Smooth muscle cell (in vitro differentiated cells): ENCODE results near the gene WDR54. TPM values are rescaled to one million over a fixed set of nuclear protein-coding genes. Genes with fewer than 3 reads are reported as not detected.
A peak's percentile ranks its signal among the peaks of the same experiment; 100 is the strongest.
"Not testable (repeated sequence)": the region's sequence is repeated elsewhere in the genome, so short reads cannot be mapped to it uniquely, and the experiment has no call there.

Source experiments
- DNase-seq: peaks from one replicate; lab custom pipeline; 2025; ENCODE audit not compliant: unreplicated experiment; lab: John Stamatoyannopoulos, UW
- H2AFZ ChIP-seq: fragments of 200-600 bp; sonication (generic); 2 replicates; pipeline ENCODE4 v1.6.0; 2016; ENCODE audit warnings: antibody characterized with exemption, low read depth, mild to moderate bottlenecking
- H3F3A ChIP-seq: fragments of 200-600 bp; sonication (generic); 2 replicates; pipeline ENCODE4 v1.6.0; 2017; ENCODE audit warnings: antibody characterized with exemption, low read depth
- H3K27ac ChIP-seq: fragments of 200-600 bp; sonication (generic); 2 replicates; pipeline ENCODE4 v1.5.1; 2016; ENCODE audit warnings: low read depth, mild to moderate bottlenecking
- H3K27me3 ChIP-seq: fragments of 200-600 bp; sonication (generic); 2 replicates; pipeline ENCODE4 v1.6.1; 2016; ENCODE audit warnings: low read depth, mild to moderate bottlenecking
- H3K36me3 ChIP-seq: fragments of 200-600 bp; sonication (generic); 2 replicates; pipeline ENCODE4 v1.5.1; 2016; ENCODE audit warnings: low read depth
- H3K4me1 ChIP-seq: fragments of 200-600 bp; sonication (generic); 2 replicates; pipeline ENCODE4 v1.5.1; 2016; ENCODE audit warnings: low read depth
- H3K4me2 ChIP-seq: fragments of 200-600 bp; sonication (generic); 2 replicates; pipeline ENCODE4 v1.6.0; 2016; ENCODE audit warnings: mild to moderate bottlenecking
- H3K4me3 ChIP-seq: fragments of 200-600 bp; sonication (generic); 2 replicates; pipeline ENCODE4 v1.5.1; 2016; ENCODE audit warnings: mild to moderate bottlenecking
- H3K79me2 ChIP-seq: fragments of 200-600 bp; sonication (generic); 2 replicates; pipeline ENCODE4 v1.6.0; 2016; ENCODE audit warnings: low read depth, mild to moderate bottlenecking
- H3K9ac ChIP-seq: fragments of 200-600 bp; sonication (generic); 2 replicates; pipeline ENCODE4 v1.6.0; 2016; ENCODE audit warnings: low read depth
- H3K9me3 ChIP-seq: fragments of 200-600 bp; sonication (generic); replicated peaks from 2 replicates; pipeline ENCODE4 v1.5.1; 2016; ENCODE audit warnings: low read depth
- H4K20me1 ChIP-seq: fragments of 200-600 bp; sonication (generic); 2 replicates; pipeline ENCODE4 v1.6.0; 2016; ENCODE audit warnings: low read depth
- CTCF ChIP-seq: fragments of 200-600 bp; sonication (generic); IDR thresholded peaks from 2 replicates; pipeline ENCODE4 v1.5.1; 2017; ENCODE audit warnings: borderline replicate concordance, mild to moderate bottlenecking, antibody characterized with exemption; ENCODE audit not compliant: insufficient read depth, poor library complexity, severe bottlenecking
- WGBS: methylation state at CpG from one replicate; pipeline ENCODE4 v1.1.7; 2016; ENCODE audit warnings: low lambda C conversion rate; 5-methylcytosine and 5-hydroxymethylcytosine counted together
- polyA plus RNA-seq: library from polyadenylated mRNA; unstranded; fragments of >200 nt; fragmentation: Nextera tagmentation; extraction: Ambion mirVana; gene quantifications from 2 replicates; pipeline ENCODE4 v1.2.1, GENCODE V29; 2016
- total RNA-seq: library from RNA; depleted of rRNA; stranded (reverse); fragments of >200 nt; gene quantifications from 2 replicates; pipeline ENCODE4 v1.2.3, GENCODE V29; 2014

Gene WDR54
- total and polyA plus RNA-seq, 2 experiments from 2014 or later, result 52.3 to 59.2 TPM

DNA sequence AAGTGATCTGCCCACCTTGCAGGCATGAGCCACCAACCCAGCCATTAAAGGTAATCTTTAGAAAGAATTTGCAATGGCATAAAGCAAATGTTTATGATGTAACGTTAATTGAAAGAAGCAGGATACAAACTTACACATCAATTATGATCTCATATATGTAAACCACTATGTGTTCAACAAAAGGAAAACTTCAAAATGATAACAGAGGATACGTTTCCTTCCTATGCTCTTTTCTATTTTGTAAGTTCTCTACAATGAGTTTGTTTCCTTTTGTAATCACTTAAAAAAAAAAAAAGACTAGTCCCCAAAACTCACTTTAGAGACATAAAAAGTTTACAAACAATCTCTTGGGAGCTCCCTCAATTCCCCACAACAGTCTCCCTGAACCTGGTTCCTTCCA, 1.5 kb upstream of the WDR54 start:
- no peak overlapping the region for H2AFZ ChIP-seq
- H3K9me3 ChIP-seq, result no peaks in the 10 kb centered on the region
- H3K4me1 ChIP-seq, result peaks cover 5% of the 10 kb centered on the region
- WGBS, result 91% methylated on average over 2 of the region's 2 CpGs
- no peak overlapping the region for H3K27ac ChIP-seq
- no peak overlapping the region for H3K4me3 ChIP-seq
- H4K20me1 ChIP-seq, result no peaks in the 10 kb centered on the region
- H3K27me3 ChIP-seq, result peaks cover 4% of the 10 kb centered on the region
- H3K9ac ChIP-seq, result no peak overlapping the region
- H3K4me2 ChIP-seq, result no peak overlapping the region
- peaks cover 5% of the 10 kb centered on the region for H3F3A ChIP-seq
- no peaks in the 10 kb centered on the region for H3K79me2 ChIP-seq
- H3K36me3 ChIP-seq, result no peaks in the 10 kb centered on the region
- no peak for TF ChIP-seq CTCF
- DNase-seq, result no peak

- 84% methylated on average over 19 of the region's 19 CpGs for WGBS
- H3K9ac ChIP-seq, result not testable (repeated sequence)
Measured at GRCh38 chr2:74420443-74421103, 957 bp upstream of the WDR54 start.

DNA sequence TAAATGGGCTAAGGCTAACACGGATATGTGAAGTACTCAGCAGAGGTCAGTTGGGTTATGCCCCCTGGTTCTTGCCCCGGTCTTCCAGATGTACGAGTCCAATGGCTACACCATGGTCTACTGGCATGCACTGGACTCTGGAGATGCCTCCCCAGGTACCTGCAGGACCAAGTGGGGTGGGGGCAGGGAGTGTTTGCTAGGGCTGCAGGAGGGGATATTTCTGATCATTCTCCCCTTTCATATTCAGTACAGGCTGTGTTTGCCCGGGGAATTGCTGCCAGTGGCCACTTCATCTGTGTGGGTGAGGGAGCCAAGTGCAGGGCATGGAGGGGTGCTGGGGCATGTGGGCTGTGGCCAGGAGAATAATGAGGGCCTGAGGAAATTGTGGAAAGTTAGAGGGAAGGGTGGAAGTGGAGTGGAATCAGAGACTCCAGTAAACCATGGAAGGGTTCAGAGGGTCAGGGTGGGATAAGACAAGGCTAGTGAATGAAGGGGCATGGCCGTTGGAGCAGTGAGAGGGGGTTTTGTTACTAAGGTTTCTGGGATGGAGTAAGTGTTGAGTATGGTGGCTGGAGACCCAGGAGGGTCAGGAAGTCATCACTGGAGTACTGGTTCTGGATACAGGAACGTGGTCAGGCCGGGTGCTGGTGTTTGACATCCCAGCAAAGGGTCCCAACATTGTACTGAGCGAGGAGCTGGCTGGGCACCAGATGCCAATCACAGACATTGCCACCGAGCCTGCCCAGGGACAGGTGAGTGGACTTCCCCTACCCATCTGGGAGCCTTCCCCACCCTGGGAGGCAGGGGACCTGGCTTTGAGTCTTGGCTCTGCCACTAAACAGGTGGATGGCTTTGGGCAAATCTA, 1.9 kb downstream of the WDR54 start:
- H3K4me3 ChIP-seq, result no peak overlapping the region
- TF ChIP-seq CTCF, result no peak
- peaks cover 4% of the 10 kb centered on the region for H3K27me3 ChIP-seq
- peak overlapping the region; percentile 83 for H3K27ac ChIP-seq
- H3F3A ChIP-seq, result peaks cover 18% of the 10 kb centered on the region
- peaks cover 1% of the 10 kb centered on the region for H4K20me1 ChIP-seq
- H2AFZ ChIP-seq, result no peak overlapping the region
- no peaks in the 10 kb centered on the region for H3K36me3 ChIP-seq
- no peak overlapping the region for H3K9ac ChIP-seq
- no peak for DNase-seq
- no peaks in the 10 kb centered on the region for H3K79me2 ChIP-seq
- 93% methylated on average over 9 of the region's 9 CpGs for whole genome bisulfite sequencing
- no peaks in the 10 kb centered on the region for H3K9me3 ChIP-seq
- no peak overlapping the region for H3K4me2 ChIP-seq
- H3K4me1 ChIP-seq, result peaks cover 5% of the 10 kb centered on the region

More at GRCh38 chr2:74420443-74421103, 957 bp upstream of the WDR54 start:
- not testable (repeated sequence) for H4K20me1 ChIP-seq, H3F3A ChIP-seq, H3K27me3 ChIP-seq, H3K4me1 ChIP-seq, H3K79me2 ChIP-seq, H3K36me3 ChIP-seq, H3K9me3 ChIP-seq, DNase-seq
- Histone ChIP-seq H3K4me3 (peak overlapping the region; percentile 59), H3K4me2 (peak overlapping the region; percentile 96), H2AFZ (peak overlapping the region; percentile 87), H3K27ac (peak overlapping the region; percentile 2)

GRCh38 chr2:74424139-74424992, 2.8 kb downstream of the WDR54 start:
- Histone ChIP-seq H3K4me2 (no peak overlapping the region), H3K4me3 (no peak overlapping the region), H3K27me3 (peaks cover 4% of the 10 kb centered on the region), H3K9ac (no peak overlapping the region), H3K4me1 (peaks cover 5% of the 10 kb centered on the region), H3F3A (peaks cover 27% of the 10 kb centered on the region), H4K20me1 (peaks cover 5% of the 10 kb centered on the region), H2AFZ (no peak overlapping the region), H3K27ac (peak overlapping the region; percentile 83), H3K9me3 (no peaks in the 10 kb centered on the region), H3K36me3 (no peaks in the 10 kb centered on the region), H3K79me2 (no peaks in the 10 kb centered on the region)
- TF ChIP-seq CTCF, result no peak
- no peak for DNase-seq
- WGBS, result 62% methylated on average over 5 of the region's 5 CpGs
